ENCODE data around the gene LCP1.

LCP1 gene

GRCh38 chr13:46182491-46182877 lies 507 bp upstream of the LCP1 start:
- DNase-seq (ENCODE audit: low spot score), result no peak
- no peak for TF ChIP-seq CTCF (IDR thresholded peaks at IDR 0.05; ENCODE audit: borderline replicate concordance, control extremely low read depth, extremely low read depth, insufficient read depth, missing control alignments)
- in situ Hi-C loops (cut with MboI; ENCODE audit: low sequenced_read_pairs, unreplicated experiment), result no loop called here

GRCh38 chr13:46181377-46181839 lies 569 bp downstream of the LCP1 start:
- DNase-seq (ENCODE audit: low spot score), result no peak
- no peak for TF ChIP-seq CTCF (IDR thresholded peaks at IDR 0.05; ENCODE audit: borderline replicate concordance, control extremely low read depth, extremely low read depth, insufficient read depth, missing control alignments)
- in situ Hi-C loops (cut with MboI; ENCODE audit: low sequenced_read_pairs, unreplicated experiment), result no loop called here

- TF ChIP-seq CTCF (IDR thresholded peaks at IDR 0.05; ENCODE audit: borderline replicate concordance, control extremely low read depth, extremely low read depth, insufficient read depth, missing control alignments), result no peak
- in situ Hi-C loops (cut with MboI; ENCODE audit: low sequenced_read_pairs, unreplicated experiment), result no loop called here
- DNase-seq (ENCODE audit: low spot score), result no peak
Measured at GRCh38 chr13:46179969-46180763, 1.8 kb downstream of the LCP1 start.

GRCh38 chr13:46179491-46179908 lies 2.5 kb downstream of the LCP1 start:
- no peak for DNase-seq (ENCODE audit: low spot score)
- in situ Hi-C loops (cut with MboI; ENCODE audit: low sequenced_read_pairs, unreplicated experiment), result no loop called here
- no peak for TF ChIP-seq CTCF (IDR thresholded peaks at IDR 0.05; ENCODE audit: borderline replicate concordance, control extremely low read depth, extremely low read depth, insufficient read depth, missing control alignments)

GRCh38 chr13:46178821-46179220 lies 3.2 kb downstream of the LCP1 start:
- no peak for DNase-seq (ENCODE audit: low spot score)
- in situ Hi-C loops (cut with MboI; ENCODE audit: low sequenced_read_pairs, unreplicated experiment), result no loop called here
- no peak for TF ChIP-seq CTCF (IDR thresholded peaks at IDR 0.05; ENCODE audit: borderline replicate concordance, control extremely low read depth, extremely low read depth, insufficient read depth, missing control alignments)

- in situ Hi-C loops (cut with MboI; ENCODE audit: low sequenced_read_pairs, unreplicated experiment), result no loop called here
- TF ChIP-seq CTCF (IDR thresholded peaks at IDR 0.05; ENCODE audit: borderline replicate concordance, control extremely low read depth, extremely low read depth, insufficient read depth, missing control alignments), result no peak
- no peak for DNase-seq (ENCODE audit: low spot score)
Measured at GRCh38 chr13:46178143-46178542, 3.8 kb downstream of the LCP1 start.

All from GM13976 (cell line).